Endothelial cell of umbilical vein (primary cell): ENCODE data around the gene RAD9A.

Experiments
- EZH2 ChIP-seq: IDR thresholded peaks from 2 replicates; pipeline ENCODE4 v1.6.1; 2012; ENCODE audit warnings: borderline replicate concordance, low read depth, mild to moderate bottlenecking, moderate library complexity, low read length, inconsistent platforms; ENCODE audit not compliant: severe bottlenecking
- JUN ChIP-seq: IDR thresholded peaks from 2 replicates; pipeline ENCODE4 v1.6.1; 2011; ENCODE audit warnings: borderline replicate concordance, low read depth; ENCODE audit not compliant: insufficient read length, insufficient read depth
- POLR2A ChIP-seq: IDR thresholded peaks from 2 replicates; pipeline ENCODE4 v1.6.1; 2012; ENCODE audit warnings: low read depth, mild to moderate bottlenecking, control low read depth, low read length
- POLR2AphosphoS5 ChIP-seq: IDR thresholded peaks from 2 replicates; pipeline ENCODE4 v1.6.1; 2012; ENCODE audit warnings: low read depth, mild to moderate bottlenecking, control low read depth, low read length, moderate library complexity; ENCODE audit not compliant: insufficient read depth
- TF ChIP-seq, protein P1 (sequence below), 2 donors: IDR thresholded peaks; 1 replicate in 1 of 2; 2 replicates in 1 of 2; pipeline ENCODE4 v1.5.1; 2011; ENCODE audit warnings: low read length in 2 of 2, mild to moderate bottlenecking in 2 of 2, moderate library complexity in 2 of 2, control low read depth in 1 of 2, inconsistent platforms in 1 of 2, low read depth in 1 of 2; ENCODE audit not compliant: insufficient read depth in 1 of 2; ENCODE audit errors: extremely low read depth in 1 of 2

DNA sequence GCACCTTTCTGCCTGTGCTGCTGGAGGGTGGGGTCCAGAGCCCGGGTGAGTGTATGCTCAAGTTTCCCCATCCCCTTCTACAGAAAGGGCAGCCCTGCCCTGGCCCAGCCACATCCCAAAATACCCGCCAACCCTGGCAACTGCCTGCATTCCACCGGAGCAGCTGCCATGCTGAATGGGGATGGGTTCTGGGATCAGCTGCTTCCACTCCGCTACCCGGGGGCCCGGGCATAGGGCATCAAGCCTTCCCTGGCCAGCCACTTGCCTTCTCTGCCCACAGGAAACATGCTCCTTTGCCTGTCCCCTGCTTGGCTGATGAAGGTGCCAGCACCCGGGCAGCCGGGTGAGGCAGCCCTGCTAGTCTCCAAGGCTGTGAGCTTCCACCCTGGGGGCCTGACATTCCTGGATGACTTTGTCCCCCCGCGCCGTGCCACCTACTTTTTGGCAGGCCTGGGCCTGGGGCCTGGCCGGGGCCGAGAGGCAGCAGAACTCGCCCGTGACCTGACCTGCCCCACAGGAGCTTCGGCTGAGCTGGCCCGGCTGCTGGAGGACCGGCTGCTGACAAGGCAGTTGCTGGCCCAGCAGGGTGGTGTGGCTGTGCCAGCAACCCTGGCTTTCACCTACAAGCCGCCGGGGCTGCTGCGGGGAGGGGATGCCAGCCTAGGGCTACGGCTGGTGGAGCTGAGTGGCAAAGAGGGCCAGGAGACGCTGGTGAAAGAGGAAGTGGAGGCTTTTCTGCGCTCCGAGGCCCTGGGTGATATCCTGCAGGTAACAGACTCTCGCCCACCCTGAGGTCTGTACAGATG is 26.9 kb downstream of the RAD9A start:
- no peak for TF ChIP-seq POLR2A
- TF ChIP-seq, protein P1, sequence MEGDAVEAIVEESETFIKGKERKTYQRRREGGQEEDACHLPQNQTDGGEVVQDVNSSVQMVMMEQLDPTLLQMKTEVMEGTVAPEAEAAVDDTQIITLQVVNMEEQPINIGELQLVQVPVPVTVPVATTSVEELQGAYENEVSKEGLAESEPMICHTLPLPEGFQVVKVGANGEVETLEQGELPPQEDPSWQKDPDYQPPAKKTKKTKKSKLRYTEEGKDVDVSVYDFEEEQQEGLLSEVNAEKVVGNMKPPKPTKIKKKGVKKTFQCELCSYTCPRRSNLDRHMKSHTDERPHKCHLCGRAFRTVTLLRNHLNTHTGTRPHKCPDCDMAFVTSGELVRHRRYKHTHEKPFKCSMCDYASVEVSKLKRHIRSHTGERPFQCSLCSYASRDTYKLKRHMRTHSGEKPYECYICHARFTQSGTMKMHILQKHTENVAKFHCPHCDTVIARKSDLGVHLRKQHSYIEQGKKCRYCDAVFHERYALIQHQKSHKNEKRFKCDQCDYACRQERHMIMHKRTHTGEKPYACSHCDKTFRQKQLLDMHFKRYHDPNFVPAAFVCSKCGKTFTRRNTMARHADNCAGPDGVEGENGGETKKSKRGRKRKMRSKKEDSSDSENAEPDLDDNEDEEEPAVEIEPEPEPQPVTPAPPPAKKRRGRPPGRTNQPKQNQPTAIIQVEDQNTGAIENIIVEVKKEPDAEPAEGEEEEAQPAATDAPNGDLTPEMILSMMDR (IDR thresholded peaks at IDR 0.05; ENCODE audit: extremely low read depth in 1 of 2, insufficient read depth in 1 of 2, low read depth in 1 of 2, low read length in 2 of 2): no peak
- no peak for TF ChIP-seq EZH2
- TF ChIP-seq POLR2AphosphoS5: no peak
- TF ChIP-seq JUN: no peak
